BJ (cell line): Measurements from ENCODE around the gene PDZRN3. TPM values are rescaled to one million over a fixed set of nuclear protein-coding genes. Genes with fewer than 3 reads are reported as not detected.
"Not testable (repeated sequence)": the region's sequence is repeated elsewhere in the genome, so short reads cannot be mapped to it uniquely, and the experiment has no call there.

ENCODE experiments used
- CTCF ChIA-PET: fragments of 350-600 bp; formaldehyde crosslinking; extraction: SDS; loops from one replicate; lab custom pipeline; 2021; ENCODE audit warnings: antibody characterized with exemption, inconsistent platforms; lab: Yijun Ruan, JAX
- POLR2A ChIA-PET: fragments of 300-600 bp; sonication (Branson Sonifier 250); formaldehyde crosslinking; extraction: SDS; loops from one replicate; lab custom pipeline; 2021; ENCODE audit warnings: antibody characterized with exemption; lab: Charles Lee
- DNase-seq: peaks from one replicate; pipeline ENCODE4 v3.0.0-alpha.2; 2011; ENCODE audit warnings: low read depth
- H3K27me3 ChIP-seq: 2 replicates; pipeline ENCODE4 v1.6.0; 2011; ENCODE audit warnings: low read length; ENCODE audit not compliant: control insufficient read depth, insufficient read depth
- H3K36me3 ChIP-seq: 2 replicates; pipeline ENCODE4 v1.5.1; 2011; ENCODE audit warnings: low read length; ENCODE audit not compliant: control insufficient read depth, insufficient read depth
- H3K4me3 ChIP-seq: 2 replicates; pipeline ENCODE4 v1.5.1; 2011; ENCODE audit warnings: low read depth, mild to moderate bottlenecking, control low read depth, low read length
- polyA plus RNA-seq: library from polyadenylated mRNA; depleted of rRNA; stranded (reverse); fragments of >200 nt; gene quantifications from 2 replicates; pipeline ENCODE4 v1.2.3, GENCODE V29; 2011
- TF ChIP-seq, protein P1 (sequence below): IDR thresholded peaks from 2 replicates; pipeline ENCODE4 v1.5.1; 2011; ENCODE audit warnings: low read depth, mild to moderate bottlenecking, control low read depth, inconsistent platforms, low read length, moderate library complexity; ENCODE audit not compliant: insufficient read depth

PDZRN3 gene
- polyA plus RNA-seq, 1 experiment = 4.9 TPM

DNA sequence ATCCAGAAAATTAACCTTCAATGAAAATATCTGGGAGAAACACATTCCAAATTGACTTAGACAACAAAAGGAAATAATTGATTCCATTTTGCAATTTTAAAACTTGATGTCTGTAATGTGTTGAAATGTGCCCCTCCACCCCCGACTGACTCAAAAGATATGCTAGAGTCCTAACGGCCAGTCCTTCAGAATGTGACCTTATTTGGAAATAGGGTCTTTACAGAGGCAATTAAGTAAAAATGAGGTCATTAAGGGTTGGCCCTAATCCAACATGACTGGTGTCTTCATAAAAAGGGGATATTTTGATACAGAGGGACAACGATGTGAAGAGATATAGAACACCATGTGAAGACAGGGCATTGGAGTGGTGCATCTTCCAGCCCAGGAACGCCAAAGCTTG is 153.9 kb downstream of the PDZRN3 start:
- CTCF ChIA-PET = interaction anchor here (1.3 to 1.6 kb wide), 2 partner anchors 29 to 32 kb away, joined by 3 to 6 read pairs; no protein-coding TSS in a partner anchor
- POLR2A ChIA-PET = no interaction called here
- Histone ChIP-seq H3K27me3 (no peaks in the 10 kb centered on the region), H3K4me3 (no peak overlapping the region), H3K36me3 (no peaks in the 10 kb centered on the region)
- TF ChIP-seq, protein P1, sequence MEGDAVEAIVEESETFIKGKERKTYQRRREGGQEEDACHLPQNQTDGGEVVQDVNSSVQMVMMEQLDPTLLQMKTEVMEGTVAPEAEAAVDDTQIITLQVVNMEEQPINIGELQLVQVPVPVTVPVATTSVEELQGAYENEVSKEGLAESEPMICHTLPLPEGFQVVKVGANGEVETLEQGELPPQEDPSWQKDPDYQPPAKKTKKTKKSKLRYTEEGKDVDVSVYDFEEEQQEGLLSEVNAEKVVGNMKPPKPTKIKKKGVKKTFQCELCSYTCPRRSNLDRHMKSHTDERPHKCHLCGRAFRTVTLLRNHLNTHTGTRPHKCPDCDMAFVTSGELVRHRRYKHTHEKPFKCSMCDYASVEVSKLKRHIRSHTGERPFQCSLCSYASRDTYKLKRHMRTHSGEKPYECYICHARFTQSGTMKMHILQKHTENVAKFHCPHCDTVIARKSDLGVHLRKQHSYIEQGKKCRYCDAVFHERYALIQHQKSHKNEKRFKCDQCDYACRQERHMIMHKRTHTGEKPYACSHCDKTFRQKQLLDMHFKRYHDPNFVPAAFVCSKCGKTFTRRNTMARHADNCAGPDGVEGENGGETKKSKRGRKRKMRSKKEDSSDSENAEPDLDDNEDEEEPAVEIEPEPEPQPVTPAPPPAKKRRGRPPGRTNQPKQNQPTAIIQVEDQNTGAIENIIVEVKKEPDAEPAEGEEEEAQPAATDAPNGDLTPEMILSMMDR = no peak
- no peak for DNase-seq

DNA sequence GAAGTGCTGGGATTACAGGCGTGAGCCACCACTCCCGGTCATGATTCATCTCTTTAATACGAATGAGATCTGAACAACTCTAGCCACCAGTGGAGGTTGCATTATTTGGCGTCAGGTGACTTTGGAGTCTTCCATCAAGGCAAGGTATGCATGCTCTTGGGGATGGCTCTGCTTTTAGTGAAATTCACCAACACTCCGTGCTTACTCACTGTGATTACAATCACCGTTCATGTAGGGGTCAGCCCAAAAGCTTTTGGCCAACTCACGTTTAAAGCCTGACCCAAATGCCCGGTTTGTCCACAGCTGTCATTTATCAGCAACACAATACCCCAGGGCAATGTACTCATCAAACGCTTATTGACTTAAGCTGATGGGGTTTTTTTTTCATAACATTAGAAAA is 155.4 kb downstream of the PDZRN3 start:
- Histone ChIP-seq H3K36me3 (no peaks in the 10 kb centered on the region), H3K4me3 (no peak overlapping the region), H3K27me3 (no peaks in the 10 kb centered on the region)
- CTCF ChIA-PET = interaction anchor here (0.6 to 1.6 kb wide), 2 partner anchors 33 to 379 kb away, joined by 3 to 6 read pairs; no protein-coding TSS in a partner anchor
- POLR2A ChIA-PET = no interaction called here
- DNase-seq = no peak
- TF ChIP-seq, protein P1 = no peak

DNA sequence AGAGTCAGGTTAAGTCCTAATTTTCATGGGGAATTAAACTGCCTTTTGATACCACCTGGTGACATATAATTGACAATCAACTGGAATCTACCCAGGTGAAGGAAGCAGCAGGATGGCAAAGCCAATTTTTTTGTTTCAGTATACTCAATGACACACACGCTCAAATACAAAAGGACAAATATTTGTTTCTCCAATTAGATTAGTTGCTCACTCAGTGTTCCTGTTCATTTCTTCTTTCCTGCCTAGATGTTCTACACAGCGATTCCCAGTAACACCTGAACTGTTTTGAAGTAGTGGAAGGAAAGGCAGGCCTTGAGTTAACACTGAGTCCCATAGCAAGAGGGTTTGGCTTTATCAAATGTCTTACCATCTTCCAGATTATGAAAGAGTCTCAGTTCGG is 157.5 kb downstream of the PDZRN3 start:
- no peak for DNase-seq
- Histone ChIP-seq H3K36me3 (no peaks in the 10 kb centered on the region), H3K4me3 (no peak overlapping the region), H3K27me3 (no peaks in the 10 kb centered on the region)
- ChIA-PET POLR2A (no interaction called here), CTCF (interaction anchor here (2.1 kb wide), 1 partner anchor 35 kb away, joined by 6 read pairs; no protein-coding TSS in a partner anchor)
- TF ChIP-seq, protein P1 = no peak

DNA sequence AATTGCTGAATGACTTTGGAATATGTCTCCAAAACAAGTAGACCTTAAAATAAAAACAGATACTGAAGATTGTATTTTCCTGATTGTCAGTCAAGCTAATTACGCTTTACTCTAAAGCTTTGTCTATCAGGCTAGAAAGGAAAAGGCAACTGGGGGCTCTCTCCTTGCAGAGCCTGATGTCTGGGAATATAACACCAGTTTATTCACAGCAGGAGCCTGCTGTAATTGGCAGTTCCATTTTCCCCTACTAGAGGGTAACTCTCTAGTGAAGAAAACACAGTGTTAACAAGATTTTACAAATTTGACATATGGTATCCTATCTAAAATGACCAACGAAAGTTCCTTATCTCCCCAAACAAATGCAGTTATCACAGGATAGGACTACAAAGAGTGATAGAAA is 158.8 kb downstream of the PDZRN3 start:
- POLR2A ChIA-PET = no interaction called here
- no peak for DNase-seq
- CTCF ChIA-PET = interaction anchor here (1.1 kb wide), 1 partner anchor 37 kb away, joined by 5 read pairs; no protein-coding TSS in a partner anchor
- TF ChIP-seq, protein P1 = no peak
- H3K36me3 ChIP-seq = no peaks in the 10 kb centered on the region
- no peak overlapping the region for H3K4me3 ChIP-seq
- H3K27me3 ChIP-seq = no peaks in the 10 kb centered on the region

DNA sequence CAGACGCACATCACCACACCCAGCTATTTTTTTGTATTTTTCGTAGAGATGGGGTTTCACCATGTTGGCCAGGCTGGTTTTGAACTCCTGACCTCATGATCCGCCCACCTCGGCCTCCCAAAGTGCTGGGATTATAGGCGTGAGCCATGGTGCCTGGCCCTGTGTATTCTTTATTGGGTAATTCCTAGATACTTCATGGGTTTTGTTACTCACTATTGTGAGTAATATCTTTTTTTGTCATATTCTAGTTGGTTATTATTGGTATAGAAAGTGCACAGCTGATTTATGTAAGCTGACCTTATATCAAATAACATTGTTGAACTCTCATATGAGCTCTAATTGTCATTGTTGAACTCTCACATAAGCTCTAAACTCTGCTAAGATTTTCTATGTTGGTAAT is 160.6 kb downstream of the PDZRN3 start:
- H3K4me3 ChIP-seq, POLR2A ChIA-PET, H3K36me3 ChIP-seq, H3K27me3 ChIP-seq, DNase-seq: not testable (repeated sequence)
- CTCF ChIA-PET = interaction anchor here (0.6 to 0.7 kb wide), 2 partner anchors 36 to 612 kb away, joined by 3 read pairs; no protein-coding TSS in a partner anchor

DNA sequence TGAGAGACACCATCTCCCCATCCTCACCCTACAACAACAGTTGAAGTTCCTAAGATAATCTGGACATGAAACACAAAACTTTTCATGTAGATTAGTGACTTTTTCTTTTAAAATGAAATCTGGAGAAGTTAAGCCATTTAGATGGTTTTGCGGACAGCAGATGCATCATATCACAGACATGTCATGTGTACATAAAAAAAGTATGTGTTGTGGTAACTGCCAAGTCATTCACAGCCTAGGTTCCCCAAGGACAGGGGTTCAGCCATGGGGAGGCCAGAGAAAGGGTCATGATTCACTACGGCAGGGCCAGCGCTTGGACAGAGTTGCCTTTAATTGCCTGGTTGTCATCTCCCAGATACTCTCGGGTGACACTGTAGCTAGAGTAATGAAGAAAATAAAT is 163.2 kb downstream of the PDZRN3 start:
- ChIA-PET CTCF (interaction anchor here (1.1 to 1.2 kb wide), 2 partner anchors 39 to 47 kb away, joined by 3 read pairs; no protein-coding TSS in a partner anchor), POLR2A (no interaction called here)
- H3K4me3 ChIP-seq = no peak overlapping the region
- DNase-seq = no peak
- no peaks in the 10 kb centered on the region for H3K27me3 ChIP-seq
- H3K36me3 ChIP-seq = no peaks in the 10 kb centered on the region
- TF ChIP-seq, protein P1 = no peak
